Gastroesophageal sphincter (tissue), 3 donors: ENCODE data around the gene SLC6A2.

Experiments
- CTCF ChIP-seq, 4 experiments: fragments of 200-600 bp in 2 of 4; fragments of 450-650 bp in 2 of 4; sonication (generic) in 1 of 4; IDR thresholded peaks; one replicate each; pipeline ENCODE4 v1.5.1; 2017 to 2019; ENCODE audit warnings: antibody characterized with exemption in 4 of 4, mild to moderate bottlenecking in 2 of 4, moderate library complexity in 2 of 4
- POLR2A ChIP-seq, 2 donors: fragments of 450-650 bp; IDR thresholded peaks; one replicate each; pipeline ENCODE4 v1.6.1; 2017; ENCODE audit warnings: antibody characterized with exemption in 2 of 2, mild to moderate bottlenecking in 2 of 2, moderate library complexity in 1 of 2
- POLR2AphosphoS5 ChIP-seq: sonication (generic); formaldehyde crosslinking; IDR thresholded peaks from one replicate; pipeline ENCODE4 v1.6.1; 2017; ENCODE audit warnings: antibody characterized with exemption

DNA sequence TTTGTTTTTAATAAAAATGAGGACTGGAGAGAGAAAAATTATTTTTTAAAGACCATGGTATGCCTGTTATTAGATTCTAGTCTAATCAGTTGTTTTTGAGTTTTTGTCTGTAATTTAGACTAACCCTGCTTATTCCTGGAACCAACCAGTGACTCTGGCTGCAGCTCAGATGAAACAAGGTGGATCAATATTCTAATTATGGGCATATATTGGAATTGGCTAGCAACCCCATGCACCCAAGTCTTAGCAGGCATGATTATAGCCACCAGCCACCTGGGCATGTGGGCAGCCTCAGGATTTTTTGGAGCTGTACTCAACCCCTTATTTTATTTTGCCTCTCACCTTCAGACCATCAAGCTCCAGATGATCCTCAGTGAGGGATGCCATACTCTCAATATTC is 21.6 kb upstream of the SLC6A2 start:
- TF ChIP-seq POLR2AphosphoS5 (no peak), POLR2A (IDR thresholded peaks at IDR 0.05) (no peak), CTCF (IDR thresholded peaks at IDR 0.05) (no peak)
